MM.1S (cell line): ENCODE measurements around the gene NUMB.

Source experiments
- DNase-seq: peaks from one replicate; pipeline ENCODE4 v3.0.0-alpha.2; 2015
- H2AFZ ChIP-seq: fragments of 300-600 bp; sonication (generic); 2 replicates; pipeline ENCODE4 v1.6.0; 2016; ENCODE audit warnings: antibody characterized with exemption, low read length
- H3F3A ChIP-seq: fragments of 300-600 bp; sonication (generic); 2 replicates; pipeline ENCODE4 v1.6.1; 2016; ENCODE audit warnings: mild to moderate bottlenecking, antibody characterized with exemption, low read length, moderate library complexity, mixed read lengths; ENCODE audit not compliant: insufficient read depth
- H3K27ac ChIP-seq: fragments of 300-600 bp; sonication (generic); 2 replicates; pipeline ENCODE4 v1.5.1; 2016; ENCODE audit warnings: mild to moderate bottlenecking, low read length
- H3K27me3 ChIP-seq: fragments of 300-600 bp; sonication (generic); replicated peaks from 2 replicates; pipeline ENCODE4 v1.6.0; 2016; ENCODE audit warnings: low read length; ENCODE audit not compliant: insufficient read depth
- H3K36me3 ChIP-seq: fragments of 300-600 bp; sonication (generic); replicated peaks from 2 replicates; pipeline ENCODE4 v1.6.1; 2016; ENCODE audit warnings: mild to moderate bottlenecking, low read length, mixed read lengths; ENCODE audit not compliant: insufficient read depth
- H3K4me1 ChIP-seq: fragments of 300-600 bp; sonication (generic); 2 replicates; pipeline ENCODE4 v1.6.1; 2016; ENCODE audit warnings: low read length, mixed read lengths
- H3K4me2 ChIP-seq: fragments of 300-600 bp; sonication (generic); 2 replicates; pipeline ENCODE4 v1.6.0; 2016; ENCODE audit warnings: low read depth, low read length
- H3K4me3 ChIP-seq: fragments of 300-600 bp; sonication (generic); 2 replicates; pipeline ENCODE4 v1.5.1; 2016; ENCODE audit warnings: low read length, mixed read lengths
- H3K79me2 ChIP-seq: fragments of 300-600 bp; sonication (generic); 2 replicates; pipeline ENCODE4 v1.6.1; 2016; ENCODE audit warnings: mixed run types, low read length, mixed read lengths
- H3K9ac ChIP-seq: fragments of 300-600 bp; sonication (generic); 2 replicates; pipeline ENCODE4 v1.6.1; 2016; ENCODE audit warnings: low read length, mixed read lengths
- H3K9me2 ChIP-seq: fragments of 300-600 bp; sonication (generic); replicated peaks from 2 replicates; pipeline ENCODE4 v1.6.1; 2016; ENCODE audit warnings: mild to moderate bottlenecking, low read length, mixed read lengths; ENCODE audit not compliant: insufficient read depth
- H3K9me3 ChIP-seq: fragments of 300-600 bp; sonication (generic); replicated peaks from 2 replicates; pipeline ENCODE4 v1.6.1; 2016; ENCODE audit warnings: mild to moderate bottlenecking, low read length, mixed read lengths; ENCODE audit not compliant: insufficient read depth
- H4K20me1 ChIP-seq: fragments of 300-600 bp; sonication (generic); 2 replicates; pipeline ENCODE4 v1.6.1; 2016; ENCODE audit warnings: mild to moderate bottlenecking, low read length, moderate library complexity, mixed read lengths; ENCODE audit not compliant: insufficient read depth
- CTCF ChIP-seq: fragments of 300-600 bp; sonication (generic); IDR thresholded peaks from 2 replicates; pipeline ENCODE4 v1.5.1; 2016; ENCODE audit warnings: antibody characterized with exemption, low read length, mixed read lengths
- EZH2 ChIP-seq: fragments of 300-600 bp; sonication (generic); optimal IDR thresholded peaks from 2 replicates; pipeline ENCODE3; 2017; ENCODE audit warnings: low read depth, mild to moderate bottlenecking, antibody characterized with exemption, low read length, mixed read lengths
- EZH2phosphoT487 ChIP-seq: fragments of 300-600 bp; sonication (generic); IDR thresholded peaks from 2 replicates; pipeline ENCODE4 v1.6.1; 2018; ENCODE audit warnings: antibody characterized with exemption, low read length

The NUMB gene

DNA sequence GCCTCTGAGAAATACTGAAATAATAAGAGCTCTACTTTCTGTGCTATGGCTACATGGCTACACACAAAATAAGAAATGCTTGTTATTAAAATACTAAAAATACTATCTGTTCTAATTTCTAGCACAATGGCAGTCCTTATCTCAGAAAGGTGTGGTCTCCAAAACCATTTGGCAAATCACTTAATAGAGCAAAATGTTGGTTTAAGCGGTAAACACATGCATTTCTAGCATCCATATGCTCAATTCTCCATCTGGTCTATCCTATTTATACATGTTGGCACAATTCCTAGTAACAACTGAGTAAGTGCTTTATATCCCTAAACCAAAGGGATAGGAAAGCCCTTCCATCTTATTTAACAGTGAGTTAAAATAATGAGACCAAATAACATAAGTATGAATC is 114.0 kb downstream of the NUMB start:
- no peaks in the 10 kb centered on the region for H3F3A ChIP-seq
- DNase-seq = no peak
- H3K79me2 ChIP-seq = no peaks in the 10 kb centered on the region
- no peaks in the 10 kb centered on the region for H3K36me3 ChIP-seq
- no peak overlapping the region for H2AFZ ChIP-seq
- TF ChIP-seq EZH2 (no peak), EZH2phosphoT487 (no peak), CTCF (no peak)
- H3K27me3 ChIP-seq = no peaks in the 10 kb centered on the region
- no peaks in the 10 kb centered on the region for H3K9me3 ChIP-seq
- H3K4me2 ChIP-seq = no peak overlapping the region
- no peak overlapping the region for H3K4me3 ChIP-seq
- H4K20me1 ChIP-seq = no peaks in the 10 kb centered on the region
- no peak overlapping the region for H3K9ac ChIP-seq
- H3K27ac ChIP-seq = no peak overlapping the region
- H3K9me2 ChIP-seq = no peaks in the 10 kb centered on the region
- no peaks in the 10 kb centered on the region for H3K4me1 ChIP-seq

DNA sequence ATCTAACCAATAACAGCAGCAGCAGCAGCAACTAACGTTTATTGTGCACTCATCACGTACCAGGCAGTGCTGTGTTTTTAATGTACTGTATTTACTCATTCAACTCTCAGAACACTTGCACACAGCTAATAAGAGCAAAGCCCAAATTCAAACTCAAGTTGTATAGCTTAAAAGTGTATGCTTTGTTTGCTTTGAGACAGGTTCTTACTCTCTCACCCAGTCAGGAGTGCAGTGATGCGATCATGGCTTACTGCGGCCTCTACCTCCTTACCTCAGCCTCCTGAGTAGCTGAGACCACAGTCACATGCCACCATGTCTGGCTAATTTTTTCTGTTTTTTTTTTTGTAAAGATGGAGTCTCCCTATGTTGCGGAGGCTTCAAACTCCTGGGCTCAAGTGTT is 115.7 kb downstream of the NUMB start:
- no peak overlapping the region for H3K4me2 ChIP-seq
- DNase-seq = no peak

DNA sequence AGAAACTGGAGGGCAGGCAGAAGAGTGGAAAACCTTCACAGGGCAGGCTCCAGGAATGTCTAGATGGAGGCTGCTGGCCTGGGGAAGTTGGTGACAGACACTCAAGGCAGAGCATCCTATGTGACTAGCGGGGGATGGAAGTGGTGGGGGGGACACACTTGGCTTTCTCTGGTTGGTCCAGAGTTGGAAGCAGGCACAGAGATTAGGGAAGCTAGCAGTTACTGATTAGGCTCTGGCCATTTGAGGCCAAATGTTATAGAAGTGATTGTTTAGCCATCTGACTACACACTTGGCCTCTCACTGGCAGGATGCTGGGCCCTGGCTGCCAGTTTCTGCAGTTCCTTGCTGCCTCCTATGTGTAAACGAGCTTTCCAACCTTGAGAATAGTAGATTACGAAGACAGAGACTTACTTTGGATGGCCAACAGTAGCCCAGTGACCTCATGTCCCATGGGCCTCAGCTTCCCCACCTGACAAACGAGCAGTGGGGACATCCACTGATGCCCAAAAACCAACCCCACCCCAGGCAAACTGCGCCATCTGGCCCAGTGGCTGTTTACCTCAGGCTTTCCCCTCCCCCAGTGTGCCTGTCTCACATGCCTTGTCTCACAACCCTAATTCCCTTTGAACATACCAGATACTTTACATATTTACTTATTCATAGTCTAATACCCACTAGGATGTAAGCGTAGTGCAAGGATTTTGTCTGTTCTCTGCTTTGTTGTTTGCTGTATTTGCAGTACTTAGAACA is 118.3 kb downstream of the NUMB start:
- Histone ChIP-seq H3K4me1 (no peaks in the 10 kb centered on the region), H3F3A (no peaks in the 10 kb centered on the region), H3K4me2 (no peak overlapping the region), H3K36me3 (no peaks in the 10 kb centered on the region), H3K9ac (no peak overlapping the region), H3K4me3 (no peak overlapping the region), H3K9me3 (no peaks in the 10 kb centered on the region), H3K27ac (no peak overlapping the region), H4K20me1 (no peaks in the 10 kb centered on the region), H2AFZ (no peak overlapping the region), H3K9me2 (no peaks in the 10 kb centered on the region), H3K27me3 (no peaks in the 10 kb centered on the region), H3K79me2 (no peaks in the 10 kb centered on the region)
- no peak for TF ChIP-seq CTCF
- no peak for TF ChIP-seq EZH2
- no peak for TF ChIP-seq EZH2phosphoT487
- DNase-seq = no peak

More for the DNA sequence above, 115.7 kb downstream of the NUMB start:
- TF ChIP-seq EZH2 (no peak), CTCF (no peak), EZH2phosphoT487 (no peak)
- no peaks in the 10 kb centered on the region for H3K4me1 ChIP-seq
- H3K27ac ChIP-seq = no peak overlapping the region
- H4K20me1 ChIP-seq = no peaks in the 10 kb centered on the region
- H3F3A ChIP-seq = no peaks in the 10 kb centered on the region
- no peaks in the 10 kb centered on the region for H3K36me3 ChIP-seq
- no peaks in the 10 kb centered on the region for H3K9me2 ChIP-seq
- no peaks in the 10 kb centered on the region for H3K27me3 ChIP-seq
- H2AFZ ChIP-seq = no peak overlapping the region
- no peak overlapping the region for H3K9ac ChIP-seq
- H3K9me3 ChIP-seq = no peaks in the 10 kb centered on the region
- H3K79me2 ChIP-seq = no peaks in the 10 kb centered on the region
- no peak overlapping the region for H3K4me3 ChIP-seq
